Chondrocyte (in vitro differentiated cells): ENCODE measurements around the gene ARHGEF37. TPM values are rescaled to one million over a fixed set of nuclear protein-coding genes. Genes with fewer than 3 reads are reported as not detected.

Experiments used
- DNase-seq: peaks from one replicate; pipeline ENCODE4 v3.0.0; 2021; ENCODE audit warnings: mixed read lengths, low spot score
- H3K27ac Mint-ChIP-seq: one replicate; pipeline ENCODE4 v1.8.0; 2021; ENCODE audit warnings: mild to moderate bottlenecking, moderate library complexity, mixed read lengths; ENCODE audit not compliant: unreplicated experiment
- H3K27me3 Mint-ChIP-seq: 2 replicates; pipeline ENCODE4 v1.8.0; 2021; ENCODE audit warnings: low read depth, mixed read lengths
- H3K36me3 Mint-ChIP-seq: 2 replicates; pipeline ENCODE4 v1.8.0; 2021; ENCODE audit warnings: low read depth, mixed read lengths
- H3K4me1 Mint-ChIP-seq: 2 replicates; pipeline ENCODE4 v1.8.0; 2021; ENCODE audit warnings: low read depth, mild to moderate bottlenecking, mixed read lengths
- H3K4me3 Mint-ChIP-seq: one replicate; pipeline ENCODE4 v1.8.0; 2021; ENCODE audit warnings: mild to moderate bottlenecking, moderate library complexity, mixed read lengths; ENCODE audit not compliant: unreplicated experiment
- H3K9me3 Mint-ChIP-seq: 2 replicates; pipeline ENCODE4 v1.8.0; 2021; ENCODE audit warnings: low read depth, mixed read lengths
- CTCF ChIP-seq: fragments of 200-600 bp; sonication (generic); IDR thresholded peaks from 2 replicates; pipeline ENCODE4 v1.5.0; 2021; ENCODE audit warnings: antibody characterized with exemption, mild to moderate bottlenecking, moderate library complexity
- total RNA-seq: library from RNA; stranded (reverse); gene quantifications from 3 replicates; pipeline ENCODE4 v1.2.1, GENCODE V29; 2021

The ARHGEF37 gene
- total RNA-seq, 1 donor from 2014 or later, result 6.0 TPM

GRCh38 chr5:149638136-149638535 lies 56.8 kb downstream of the ARHGEF37 start:
- no peak for TF ChIP-seq CTCF
- peaks cover 31% of the 10 kb centered on the region for H3K4me1 Mint-ChIP-seq
- no peaks in the 10 kb centered on the region for H3K9me3 Mint-ChIP-seq
- H3K27me3 Mint-ChIP-seq, result peaks cover 2% of the 10 kb centered on the region
- H3K36me3 Mint-ChIP-seq, result no peaks in the 10 kb centered on the region
- no peak overlapping the region for H3K27ac Mint-ChIP-seq
- DNase-seq, result no peak
- no peak overlapping the region for H3K4me3 Mint-ChIP-seq

- H3K27me3 Mint-ChIP-seq, result peaks cover 2% of the 10 kb centered on the region
- no peak overlapping the region for H3K27ac Mint-ChIP-seq
- DNase-seq, result no peak
- H3K4me3 Mint-ChIP-seq, result no peak overlapping the region
- no peaks in the 10 kb centered on the region for H3K36me3 Mint-ChIP-seq
- H3K4me1 Mint-ChIP-seq, result peaks cover 26% of the 10 kb centered on the region
- no peak for TF ChIP-seq CTCF
- H3K9me3 Mint-ChIP-seq, result no peaks in the 10 kb centered on the region
Observed at GRCh38 chr5:149638546-149639241, 57.4 kb downstream of the ARHGEF37 start.

DNA sequence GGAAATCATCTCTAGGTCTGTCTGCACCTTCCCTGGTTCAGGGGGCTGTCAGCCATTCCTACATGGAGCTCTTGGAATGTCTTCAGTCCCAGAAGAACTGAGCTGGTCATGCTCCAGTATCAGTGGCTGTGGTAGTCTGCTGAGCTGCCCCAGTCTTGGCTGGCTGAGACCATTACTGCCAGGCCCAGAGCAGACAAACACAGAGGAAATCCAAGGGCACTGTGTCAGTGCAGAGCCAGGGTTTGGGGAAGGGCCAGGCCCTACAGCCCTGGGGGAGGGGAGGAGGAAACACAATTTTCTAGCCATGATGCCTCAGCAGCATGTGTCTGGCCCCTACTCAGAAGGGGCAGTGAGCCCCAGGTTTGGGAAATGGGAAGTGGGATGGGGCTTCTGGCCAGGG lies 58.4 kb downstream of the ARHGEF37 start:
- Mint-ChIP-seq H3K27ac (no peak overlapping the region), H3K9me3 (no peaks in the 10 kb centered on the region)
- TF ChIP-seq CTCF, result no peak

DNA sequence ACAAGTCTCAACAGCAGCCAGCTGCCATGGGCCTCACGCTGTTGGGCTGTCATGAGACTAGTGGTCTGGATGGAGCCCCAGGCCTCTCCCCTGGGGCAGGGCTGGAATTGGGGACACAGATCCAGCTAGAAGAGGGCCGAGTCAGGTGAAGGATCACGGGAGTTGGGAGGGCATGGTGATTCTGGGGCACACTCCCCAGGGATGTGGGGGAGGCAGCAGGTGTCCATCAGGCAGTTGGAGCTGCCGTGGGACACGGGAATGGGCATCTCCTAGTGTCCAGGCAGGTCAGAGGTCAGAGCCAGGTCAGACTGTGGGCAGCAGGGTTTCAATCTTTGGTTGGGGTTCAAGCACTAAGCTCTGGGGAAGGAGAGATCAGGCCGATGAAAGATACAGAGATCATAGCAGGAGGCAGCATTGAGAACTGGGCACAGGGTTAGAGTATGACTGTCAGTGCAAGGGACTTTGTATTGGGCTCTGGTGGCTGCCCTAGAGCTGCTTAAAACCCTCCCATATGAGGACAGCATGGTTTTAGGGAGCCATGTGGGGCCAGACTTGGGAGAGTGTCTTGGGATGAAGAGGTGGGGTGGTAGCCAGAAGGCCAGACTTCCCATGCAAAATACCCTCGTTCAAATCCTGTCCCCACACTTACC lies 59.2 kb downstream of the ARHGEF37 start:
- H3K27me3 Mint-ChIP-seq, result peaks cover 2% of the 10 kb centered on the region
- H3K4me1 Mint-ChIP-seq, result peaks cover 13% of the 10 kb centered on the region
- no peaks in the 10 kb centered on the region for H3K9me3 Mint-ChIP-seq
- no peak for DNase-seq
- no peak overlapping the region for H3K4me3 Mint-ChIP-seq
- no peaks in the 10 kb centered on the region for H3K36me3 Mint-ChIP-seq
- no peak overlapping the region for H3K27ac Mint-ChIP-seq
- TF ChIP-seq CTCF, result no peak

More for the DNA sequence above, 58.4 kb downstream of the ARHGEF37 start:
- no peaks in the 10 kb centered on the region for H3K36me3 Mint-ChIP-seq
- no peak for DNase-seq
- peaks cover 17% of the 10 kb centered on the region for H3K4me1 Mint-ChIP-seq
- peaks cover 2% of the 10 kb centered on the region for H3K27me3 Mint-ChIP-seq
- no peak overlapping the region for H3K4me3 Mint-ChIP-seq

- Mint-ChIP-seq H3K36me3 (no peaks in the 10 kb centered on the region), H3K4me1 (peaks cover 13% of the 10 kb centered on the region), H3K27ac (peak overlapping the region; percentile 23), H3K4me3 (no peak overlapping the region), H3K27me3 (peaks cover 2% of the 10 kb centered on the region), H3K9me3 (no peaks in the 10 kb centered on the region)
- TF ChIP-seq CTCF, result peak; percentile 28
- no peak for DNase-seq
Observed at GRCh38 chr5:149641000-149641576, 59.8 kb downstream of the ARHGEF37 start.
